HepG2 (cell line): ENCODE results near the gene BRAF. TPM values are rescaled to one million over a fixed set of nuclear protein-coding genes. Genes with fewer than 3 reads are reported as not detected.

Source experiments
- ATAC-seq: fragments of 200-7000 bp; cut with Tn5 transposase; 3 replicates; pipeline ENCODE4 v1.9.1; 2020; ENCODE audit warnings: mild to moderate bottlenecking, moderate library complexity
- BruUV-seq: library from RNA; stranded (reverse); fragments of 400-500 nt; replicated peaks from 2 replicates; lab custom pipeline; 2021; lab: Mats Ljungman, UMichigan
- CTCF ChIA-PET: fragments of 300-600 bp; formaldehyde crosslinking; extraction: SDS; loops from one replicate; lab custom pipeline; 2021; ENCODE audit warnings: low total read pairs, inconsistent platforms, low intra/inter-chr PET ratio; lab: Yijun Ruan, JAX
- POLR2A ChIA-PET: fragments of 350-600 bp; sonication (Branson Sonifier 250); formaldehyde crosslinking; loops from one replicate; lab custom pipeline; 2020; ENCODE audit warnings: antibody characterized with exemption, inconsistent platforms; lab: Yijun Ruan, JAX
- DNase-seq: peaks from one replicate; pipeline ENCODE4 v3.0.0-alpha.2; 2015; ENCODE audit warnings: low spot score
- FAIRE-seq: peaks from 3 replicates; lab custom pipeline; 2011; peaks lifted over from hg19 to GRCh38; lab: Jason Lieb, UNC
- H2AFZ ChIP-seq: one replicate; pipeline ENCODE4 v1.6.1; 2011; ENCODE audit warnings: low read length, inconsistent platforms
- H3K27ac ChIP-seq: fragments of 300-600 bp; 3 replicates; pipeline ENCODE4 v1.8.0; 2011; ENCODE audit warnings: mixed run types, mild to moderate bottlenecking, mixed read lengths, low read length, inconsistent platforms; ENCODE audit not compliant: insufficient read depth; ENCODE audit errors: extremely low read length
- H3K27me3 ChIP-seq, 2 experiments: fragments of 200-600 bp in 1 of 2; 2 replicates in 1 of 2; 3 replicates in 1 of 2; pipeline versions ENCODE4 v1.6.0 to v1.8.0; 2011; ENCODE audit warnings: low read length in 2 of 2, mild to moderate bottlenecking in 2 of 2, moderate library complexity in 2 of 2, inconsistent platforms in 1 of 2; ENCODE audit not compliant: insufficient read depth in 2 of 2, control insufficient read depth in 1 of 2
- H3K36me3 ChIP-seq, 2 experiments: fragments of 200-600 bp in 1 of 2; replicated peaks in 1 of 2; 2 replicates in 1 of 2; 3 replicates in 1 of 2; pipeline versions ENCODE4 v1.5.1 to v1.8.0; 2011; ENCODE audit warnings: low read length in 2 of 2, inconsistent platforms in 1 of 2; ENCODE audit not compliant: insufficient read depth in 2 of 2, control insufficient read depth in 1 of 2
- H3K4me1 ChIP-seq: 2 replicates; pipeline ENCODE4 v1.5.1; 2012; ENCODE audit warnings: low read length, inconsistent platforms; ENCODE audit not compliant: insufficient read depth
- H3K4me2 ChIP-seq: 2 replicates; pipeline ENCODE4 v1.6.0; 2011; ENCODE audit warnings: low read depth, low read length, inconsistent platforms
- H3K4me3 ChIP-seq, 3 experiments: fragments of 200-600 bp in 1 of 3; sonication (generic), shearing (Covaris generic) in 1 of 3; replicated peaks in 1 of 3; 2 replicates each; pipeline ENCODE4 v1.5.1; 2011 to 2016; ENCODE audit warnings: low read length in 3 of 3, inconsistent platforms in 2 of 3, low read depth in 2 of 3, mild to moderate bottlenecking in 2 of 3, control low read depth in 1 of 3, mixed read lengths in 1 of 3; ENCODE audit not compliant: insufficient read depth in 1 of 3
- H3K79me2 ChIP-seq: one replicate; pipeline ENCODE4 v1.6.1; 2011; ENCODE audit warnings: low read length, inconsistent platforms; ENCODE audit not compliant: insufficient read depth
- H3K9ac ChIP-seq: 2 replicates; pipeline ENCODE4 v1.6.0; 2011; ENCODE audit warnings: mild to moderate bottlenecking, low read depth, low read length, inconsistent platforms; ENCODE audit not compliant: insufficient read depth
- H3K9me3 ChIP-seq: 2 replicates; pipeline ENCODE4 v1.5.1; 2012; ENCODE audit warnings: mild to moderate bottlenecking, low read length
- H4K20me1 ChIP-seq: 2 replicates; pipeline ENCODE4 v1.6.0; 2011; ENCODE audit warnings: inconsistent platforms, mild to moderate bottlenecking, low read length, moderate library complexity; ENCODE audit not compliant: insufficient read depth
- ELF3 ChIP-seq: IDR thresholded peaks from 2 replicates; pipeline ENCODE4 v1.6.1; 2016; ENCODE audit warnings: missing genetic modification reagents, missing compliant biosample characterization
- GZF1 ChIP-seq: sonication (generic); formaldehyde crosslinking; IDR thresholded peaks from 2 replicates; pipeline ENCODE4 v1.5.1; 2020; ENCODE audit warnings: mild to moderate bottlenecking, missing genetic modification reagents
- HNF4A ChIP-seq: sonication (generic); formaldehyde crosslinking; IDR thresholded peaks from 2 replicates; pipeline ENCODE4 v1.4.0; 2020; ENCODE audit warnings: missing genetic modification reagents
- NR2F1 ChIP-seq, 2 experiments: fragments of 450-650 bp in 1 of 2; formaldehyde crosslinking in 1 of 2; IDR thresholded peaks; 2 replicates each; pipeline versions ENCODE4 v1.5.0 to v1.6.1; 2016 to 2020; ENCODE audit warnings: mild to moderate bottlenecking in 1 of 2, missing compliant biosample characterization in 1 of 2, missing genetic modification reagents in 1 of 2, moderate library complexity in 1 of 2
- SKIL ChIP-seq: sonication (generic); formaldehyde crosslinking; IDR thresholded peaks from 2 replicates; pipeline ENCODE4 v1.8.0; 2022; ENCODE audit warnings: missing genetic modification reagents, mild to moderate bottlenecking, moderate library complexity, borderline replicate concordance
- ZNF235 ChIP-seq: sonication (generic); formaldehyde crosslinking; IDR thresholded peaks from 2 replicates; pipeline ENCODE4 v1.8.1; 2023; ENCODE audit warnings: mild to moderate bottlenecking, missing genetic modification reagents, borderline replicate concordance
- WGBS: methylation state at CpG from one replicate; pipeline ENCODE4 v1.1.6; 2017; ENCODE audit warnings: low lambda C conversion rate; 5-methylcytosine and 5-hydroxymethylcytosine counted together
- in situ Hi-C: cut with HindIII; loops from 2 replicates; pipeline ENCODE4 v1.10.0; 2017; ENCODE audit warnings: low pct_unique_long_range_greater_than_20kb; ENCODE audit not compliant: extremely low pct_ligation_motif_present
- intact Hi-C: fragments of 100-400 bp; cut with micrococcal nuclease; formaldehyde crosslinking; loops from one replicate; pipeline ENCODE4 v1.10.0; 2022; ENCODE audit not compliant: unreplicated experiment
- polyA plus RNA-seq, 8 experiments: library from polyadenylated mRNA; depleted of rRNA in 3 of 8; stranded (reverse) in 7 of 8; unstranded in 1 of 8; fragments of >200 nt; fragmentation: Illumina TruSeq in 4 of 8; extraction: Trizol in 4 of 8; gene quantifications; 2 replicates each; pipeline versions ENCODE4 v1.2.1 to v1.2.3, GENCODE V29; 2011 to 2016; ENCODE audit warnings: low read depth in 4 of 8, missing spikeins in 1 of 8, mixed read lengths in 1 of 8; ENCODE audit not compliant: insufficient read depth in 1 of 8
- total RNA-seq, 5 experiments: library from RNA; depleted of rRNA; stranded (reverse); fragments of >200 nt; fragmentation: Illumina TruSeq; extraction: Trizol; gene quantifications; 2 replicates each; pipeline ENCODE4 v1.2.3, GENCODE V29; 2016; ENCODE audit warnings: low read depth in 1 of 5
- TF ChIP-seq, protein P1 (sequence below): sonication (generic); formaldehyde crosslinking; IDR thresholded peaks from 2 replicates; pipeline ENCODE4 v1.5.1; 2020; ENCODE audit warnings: mild to moderate bottlenecking, missing genetic modification reagents, moderate library complexity
- TF ChIP-seq, protein P2 (sequence below): fragments of 450-650 bp; IDR thresholded peaks from 2 replicates; pipeline ENCODE4 v1.6.1; 2017; ENCODE audit warnings: mild to moderate bottlenecking
- TF ChIP-seq, protein P3 (sequence below): sonication (generic); formaldehyde crosslinking; IDR thresholded peaks from 2 replicates; pipeline ENCODE4 v1.5.0; 2020; ENCODE audit warnings: mild to moderate bottlenecking, missing genetic modification reagents, borderline replicate concordance

BRAF gene
- total and polyA plus RNA-seq, 2 of the 13 experiments (the other 11 are each of a cell fraction or from before 2014, with no cell fraction given) = 12.5 to 13.4 TPM

DNA sequence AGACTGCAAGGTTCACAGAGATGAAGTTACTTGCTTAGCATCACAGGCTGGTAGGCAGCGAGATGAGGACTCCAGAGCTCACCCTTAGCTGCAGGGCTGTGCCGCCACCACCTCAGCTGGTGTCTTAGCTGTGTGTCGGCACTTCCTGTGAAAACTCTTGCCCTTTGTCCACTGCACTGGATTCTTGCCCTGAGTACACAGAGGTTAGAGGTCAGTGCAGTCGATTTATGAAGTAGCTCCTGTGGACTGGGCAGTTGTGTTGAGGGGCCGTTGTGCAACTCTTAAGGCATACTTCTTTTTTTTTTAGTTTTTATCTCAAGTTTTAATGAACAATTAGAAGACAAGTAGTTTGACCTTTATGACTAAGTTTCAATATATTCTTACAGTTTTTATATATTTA, 217.6 kb downstream of the BRAF start (continued):
- TF ChIP-seq, protein P1, sequence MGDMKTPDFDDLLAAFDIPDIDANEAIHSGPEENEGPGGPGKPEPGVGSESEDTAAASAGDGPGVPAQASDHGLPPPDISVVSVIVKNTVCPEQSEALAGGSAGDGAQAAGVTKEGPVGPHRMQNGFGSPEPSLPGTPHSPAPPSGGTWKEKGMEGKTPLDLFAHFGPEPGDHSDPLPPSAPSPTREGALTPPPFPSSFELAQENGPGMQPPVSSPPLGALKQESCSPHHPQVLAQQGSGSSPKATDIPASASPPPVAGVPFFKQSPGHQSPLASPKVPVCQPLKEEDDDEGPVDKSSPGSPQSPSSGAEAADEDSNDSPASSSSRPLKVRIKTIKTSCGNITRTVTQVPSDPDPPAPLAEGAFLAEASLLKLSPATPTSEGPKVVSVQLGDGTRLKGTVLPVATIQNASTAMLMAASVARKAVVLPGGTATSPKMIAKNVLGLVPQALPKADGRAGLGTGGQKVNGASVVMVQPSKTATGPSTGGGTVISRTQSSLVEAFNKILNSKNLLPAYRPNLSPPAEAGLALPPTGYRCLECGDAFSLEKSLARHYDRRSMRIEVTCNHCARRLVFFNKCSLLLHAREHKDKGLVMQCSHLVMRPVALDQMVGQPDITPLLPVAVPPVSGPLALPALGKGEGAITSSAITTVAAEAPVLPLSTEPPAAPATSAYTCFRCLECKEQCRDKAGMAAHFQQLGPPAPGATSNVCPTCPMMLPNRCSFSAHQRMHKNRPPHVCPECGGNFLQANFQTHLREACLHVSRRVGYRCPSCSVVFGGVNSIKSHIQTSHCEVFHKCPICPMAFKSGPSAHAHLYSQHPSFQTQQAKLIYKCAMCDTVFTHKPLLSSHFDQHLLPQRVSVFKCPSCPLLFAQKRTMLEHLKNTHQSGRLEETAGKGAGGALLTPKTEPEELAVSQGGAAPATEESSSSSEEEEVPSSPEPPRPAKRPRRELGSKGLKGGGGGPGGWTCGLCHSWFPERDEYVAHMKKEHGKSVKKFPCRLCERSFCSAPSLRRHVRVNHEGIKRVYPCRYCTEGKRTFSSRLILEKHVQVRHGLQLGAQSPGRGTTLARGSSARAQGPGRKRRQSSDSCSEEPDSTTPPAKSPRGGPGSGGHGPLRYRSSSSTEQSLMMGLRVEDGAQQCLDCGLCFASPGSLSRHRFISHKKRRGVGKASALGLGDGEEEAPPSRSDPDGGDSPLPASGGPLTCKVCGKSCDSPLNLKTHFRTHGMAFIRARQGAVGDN = no peak
- TF ChIP-seq ELF3 (no peak), GZF1 (CRISPR knock-in tag) (no peak), HNF4A (peak; percentile 46), SKIL (CRISPR knock-in tag) (no peak), NR2F1 (CRISPR knock-in tag; IDR thresholded peaks at IDR 0.05) (0 out of 4 replicates have a peak, but pooled peaks of 1 of the 2 experiments have one; percentile 16)

DNA sequence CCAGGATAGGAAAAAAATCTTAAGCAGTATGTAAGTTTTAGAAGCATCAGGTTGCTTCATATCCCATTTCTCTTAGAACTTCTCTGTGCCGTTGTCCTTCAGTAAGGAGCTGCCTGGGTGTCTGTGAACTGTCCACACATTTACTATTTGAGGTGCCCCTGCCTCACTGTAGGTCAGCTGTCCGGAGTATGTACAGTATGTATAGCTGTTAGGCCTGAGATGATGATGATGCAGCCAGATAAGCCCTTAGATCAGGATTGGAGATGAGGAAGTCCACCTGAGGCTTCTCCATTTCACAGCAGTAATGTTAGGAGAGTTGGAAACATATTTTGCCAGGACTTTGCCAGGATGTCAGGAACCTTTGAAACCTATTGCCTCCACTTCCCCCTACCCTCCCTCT, 220.5 kb downstream of the BRAF start:
- CTCF ChIA-PET = no interaction called here
- Histone ChIP-seq H3K9ac (no peak overlapping the region), H3K9me3 (no peaks in the 10 kb centered on the region), H3K4me2 (no peak overlapping the region), H3K4me1 (peaks cover 6% of the 10 kb centered on the region), H3K36me3 (peaks cover 4 to 27% of the 10 kb centered on the region in 2 experiments; a peak in 4 of 5 replicates), H3K4me3 (no peak overlapping the region), H4K20me1 (0 out of 2 replicates have a peak, but pooled peaks cover 4% of the 10 kb centered on the region), H3K27me3 (no peaks in the 10 kb centered on the region), H3K27ac (no peak overlapping the region), H2AFZ (no peak overlapping the region), H3K79me2 (peaks cover 23% of the 10 kb centered on the region)
- no peak for DNase-seq
- intact Hi-C loops = no loop called here
- no peak for ATAC-seq
- BruUV-seq = no TSS peak
- 93% methylated on average over 2 of the region's 2 CpGs for WGBS
- FAIRE-seq = no peak
- POLR2A ChIA-PET = no interaction called here
- in situ Hi-C loops = no loop called here
- TF ChIP-seq, protein P2, sequence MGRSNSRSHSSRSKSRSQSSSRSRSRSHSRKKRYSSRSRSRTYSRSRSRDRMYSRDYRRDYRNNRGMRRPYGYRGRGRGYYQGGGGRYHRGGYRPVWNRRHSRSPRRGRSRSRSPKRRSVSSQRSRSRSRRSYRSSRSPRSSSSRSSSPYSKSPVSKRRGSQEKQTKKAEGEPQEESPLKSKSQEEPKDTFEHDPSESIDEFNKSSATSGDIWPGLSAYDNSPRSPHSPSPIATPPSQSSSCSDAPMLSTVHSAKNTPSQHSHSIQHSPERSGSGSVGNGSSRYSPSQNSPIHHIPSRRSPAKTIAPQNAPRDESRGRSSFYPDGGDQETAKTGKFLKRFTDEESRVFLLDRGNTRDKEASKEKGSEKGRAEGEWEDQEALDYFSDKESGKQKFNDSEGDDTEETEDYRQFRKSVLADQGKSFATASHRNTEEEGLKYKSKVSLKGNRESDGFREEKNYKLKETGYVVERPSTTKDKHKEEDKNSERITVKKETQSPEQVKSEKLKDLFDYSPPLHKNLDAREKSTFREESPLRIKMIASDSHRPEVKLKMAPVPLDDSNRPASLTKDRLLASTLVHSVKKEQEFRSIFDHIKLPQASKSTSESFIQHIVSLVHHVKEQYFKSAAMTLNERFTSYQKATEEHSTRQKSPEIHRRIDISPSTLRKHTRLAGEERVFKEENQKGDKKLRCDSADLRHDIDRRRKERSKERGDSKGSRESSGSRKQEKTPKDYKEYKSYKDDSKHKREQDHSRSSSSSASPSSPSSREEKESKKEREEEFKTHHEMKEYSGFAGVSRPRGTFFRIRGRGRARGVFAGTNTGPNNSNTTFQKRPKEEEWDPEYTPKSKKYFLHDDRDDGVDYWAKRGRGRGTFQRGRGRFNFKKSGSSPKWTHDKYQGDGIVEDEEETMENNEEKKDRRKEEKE = no peak
- TF ChIP-seq, protein P3, sequence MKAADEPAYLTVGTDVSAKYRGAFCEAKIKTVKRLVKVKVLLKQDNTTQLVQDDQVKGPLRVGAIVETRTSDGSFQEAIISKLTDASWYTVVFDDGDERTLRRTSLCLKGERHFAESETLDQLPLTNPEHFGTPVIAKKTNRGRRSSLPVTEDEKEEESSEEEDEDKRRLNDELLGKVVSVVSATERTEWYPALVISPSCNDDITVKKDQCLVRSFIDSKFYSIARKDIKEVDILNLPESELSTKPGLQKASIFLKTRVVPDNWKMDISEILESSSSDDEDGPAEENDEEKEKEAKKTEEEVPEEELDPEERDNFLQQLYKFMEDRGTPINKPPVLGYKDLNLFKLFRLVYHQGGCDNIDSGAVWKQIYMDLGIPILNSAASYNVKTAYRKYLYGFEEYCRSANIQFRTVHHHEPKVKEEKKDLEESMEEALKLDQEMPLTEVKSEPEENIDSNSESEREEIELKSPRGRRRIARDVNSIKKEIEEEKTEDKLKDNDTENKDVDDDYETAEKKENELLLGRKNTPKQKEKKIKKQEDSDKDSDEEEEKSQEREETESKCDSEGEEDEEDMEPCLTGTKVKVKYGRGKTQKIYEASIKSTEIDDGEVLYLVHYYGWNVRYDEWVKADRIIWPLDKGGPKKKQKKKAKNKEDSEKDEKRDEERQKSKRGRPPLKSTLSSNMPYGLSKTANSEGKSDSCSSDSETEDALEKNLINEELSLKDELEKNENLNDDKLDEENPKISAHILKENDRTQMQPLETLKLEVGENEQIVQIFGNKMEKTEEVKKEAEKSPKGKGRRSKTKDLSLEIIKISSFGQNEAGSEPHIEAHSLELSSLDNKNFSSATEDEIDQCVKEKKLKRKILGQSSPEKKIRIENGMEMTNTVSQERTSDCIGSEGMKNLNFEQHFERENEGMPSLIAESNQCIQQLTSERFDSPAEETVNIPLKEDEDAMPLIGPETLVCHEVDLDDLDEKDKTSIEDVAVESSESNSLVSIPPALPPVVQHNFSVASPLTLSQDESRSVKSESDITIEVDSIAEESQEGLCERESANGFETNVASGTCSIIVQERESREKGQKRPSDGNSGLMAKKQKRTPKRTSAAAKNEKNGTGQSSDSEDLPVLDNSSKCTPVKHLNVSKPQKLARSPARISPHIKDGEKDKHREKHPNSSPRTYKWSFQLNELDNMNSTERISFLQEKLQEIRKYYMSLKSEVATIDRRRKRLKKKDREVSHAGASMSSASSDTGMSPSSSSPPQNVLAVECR (CRISPR knock-in tag) = no peak
- no peak for TF ChIP-seq ZNF235 (CRISPR knock-in tag)
